COLO668 (cell line): Measurements from ENCODE around the gene CC2D2B.
"Not testable (repeated sequence)": the region's sequence is repeated elsewhere in the genome, so short reads cannot be mapped to it uniquely, and the experiment has no call there.

Source experiments
- DNase-seq: peaks from one replicate; lab custom pipeline; 2025; ENCODE audit not compliant: unreplicated experiment; lab: John Stamatoyannopoulos, UW

The CC2D2B gene, protein sequence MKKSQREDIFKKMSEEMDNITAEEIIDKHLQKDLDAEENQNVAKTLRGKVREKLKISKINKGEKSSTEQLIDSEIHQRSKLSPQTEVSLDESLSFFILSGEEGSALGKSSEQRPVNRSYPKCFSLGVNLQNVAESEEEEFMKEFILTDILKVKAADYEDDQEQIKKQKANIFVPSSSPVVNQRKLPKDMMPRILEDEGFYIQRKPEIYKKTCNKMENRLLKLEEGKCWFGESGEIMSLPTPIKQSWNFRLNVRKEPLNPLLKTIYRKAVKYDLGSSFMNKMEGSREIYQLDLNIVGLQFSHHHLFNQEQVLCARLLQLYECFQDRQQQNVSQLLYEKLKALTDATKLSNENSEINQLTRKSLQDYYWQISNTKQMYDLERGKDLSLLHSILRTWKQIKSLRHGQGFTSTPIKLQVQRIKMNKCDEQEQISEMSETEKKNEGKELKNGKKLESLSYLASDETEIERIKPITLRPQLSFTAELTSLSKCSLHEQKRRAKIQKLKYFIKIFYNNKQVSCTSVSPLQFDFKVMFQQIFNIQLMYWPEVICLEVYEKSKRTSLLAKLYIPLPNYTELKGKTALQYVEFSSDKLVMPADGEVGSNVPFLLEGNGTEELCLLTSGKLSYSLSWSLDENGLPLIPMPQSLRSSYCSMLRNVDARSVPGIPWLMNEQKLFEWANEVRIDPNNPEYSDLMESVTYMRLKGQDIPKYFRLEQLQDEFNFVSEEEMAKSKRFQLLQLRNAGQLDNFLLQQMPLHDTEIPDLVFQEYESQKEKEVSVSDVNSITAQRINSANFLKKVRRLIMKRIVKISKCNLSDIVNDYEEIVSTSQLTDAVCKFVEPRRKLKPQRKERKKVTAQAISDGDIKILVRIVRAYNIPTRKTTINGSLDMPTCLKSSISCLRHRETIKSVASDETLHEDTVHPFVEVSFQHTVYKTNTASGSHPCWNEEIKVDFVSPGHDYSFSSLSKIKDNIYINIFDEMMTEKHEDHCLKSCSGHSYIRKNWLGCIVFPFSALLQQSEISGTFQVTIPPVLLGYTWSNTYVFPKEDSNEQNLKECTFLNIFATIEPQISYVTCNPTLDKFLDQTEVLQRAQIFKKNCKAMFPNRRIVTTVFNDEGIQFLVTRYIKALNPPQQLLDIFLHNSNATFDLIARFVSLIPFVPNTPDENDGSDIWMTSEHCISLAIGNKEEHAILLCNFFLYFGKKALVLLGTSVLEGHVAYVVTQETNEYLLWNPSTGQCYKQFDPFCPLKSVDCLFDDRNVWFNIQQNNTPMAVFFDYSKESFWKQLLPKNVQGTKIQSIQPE (N-terminal part only)

DNA sequence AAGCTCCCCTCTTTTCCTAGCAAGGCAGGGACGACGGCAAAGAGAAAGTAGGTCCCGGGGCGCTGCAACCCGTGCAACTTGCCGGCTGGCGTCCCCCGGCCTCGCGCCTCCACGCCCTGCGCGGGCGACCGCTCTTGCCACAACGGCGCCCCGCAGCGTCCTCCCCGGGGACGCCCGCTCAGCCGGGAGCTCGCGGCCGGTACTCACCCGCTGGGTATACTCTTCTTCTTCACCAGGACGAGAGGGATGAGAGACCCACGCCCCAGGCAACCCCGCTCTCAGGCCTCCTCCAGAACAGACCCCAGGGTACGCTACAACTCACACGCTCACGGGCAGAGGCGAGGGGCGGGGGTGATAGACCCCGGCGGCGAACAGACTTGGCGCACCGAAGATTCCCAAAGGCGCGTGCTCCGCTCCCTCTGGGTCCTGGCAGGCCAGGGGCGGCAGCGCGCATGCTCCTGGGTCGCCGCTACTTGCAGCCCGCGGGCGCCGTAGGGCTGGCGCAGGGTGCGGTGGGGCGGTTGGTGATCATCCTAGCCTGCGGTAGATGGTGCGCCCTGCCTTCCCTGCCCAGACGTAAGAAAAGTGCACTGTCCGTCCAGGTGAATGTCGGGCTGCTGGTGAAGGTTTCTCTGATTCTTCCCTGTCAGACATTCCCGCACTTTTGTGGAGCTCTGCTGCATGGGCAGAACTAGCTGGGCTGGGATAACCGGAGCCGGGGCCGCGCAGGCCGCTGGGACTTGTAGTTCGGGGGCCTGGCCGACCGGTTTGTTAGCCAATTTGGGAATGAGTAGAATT lies at the start of gene CC2D2B:
CC2D2B (plus strand) TSS at position 520 of the 798 bp plus-strand sequence. CDS start 3,349 bp downstream, outside the sequence.
- peak; percentile 81 for DNase-seq

DNA sequence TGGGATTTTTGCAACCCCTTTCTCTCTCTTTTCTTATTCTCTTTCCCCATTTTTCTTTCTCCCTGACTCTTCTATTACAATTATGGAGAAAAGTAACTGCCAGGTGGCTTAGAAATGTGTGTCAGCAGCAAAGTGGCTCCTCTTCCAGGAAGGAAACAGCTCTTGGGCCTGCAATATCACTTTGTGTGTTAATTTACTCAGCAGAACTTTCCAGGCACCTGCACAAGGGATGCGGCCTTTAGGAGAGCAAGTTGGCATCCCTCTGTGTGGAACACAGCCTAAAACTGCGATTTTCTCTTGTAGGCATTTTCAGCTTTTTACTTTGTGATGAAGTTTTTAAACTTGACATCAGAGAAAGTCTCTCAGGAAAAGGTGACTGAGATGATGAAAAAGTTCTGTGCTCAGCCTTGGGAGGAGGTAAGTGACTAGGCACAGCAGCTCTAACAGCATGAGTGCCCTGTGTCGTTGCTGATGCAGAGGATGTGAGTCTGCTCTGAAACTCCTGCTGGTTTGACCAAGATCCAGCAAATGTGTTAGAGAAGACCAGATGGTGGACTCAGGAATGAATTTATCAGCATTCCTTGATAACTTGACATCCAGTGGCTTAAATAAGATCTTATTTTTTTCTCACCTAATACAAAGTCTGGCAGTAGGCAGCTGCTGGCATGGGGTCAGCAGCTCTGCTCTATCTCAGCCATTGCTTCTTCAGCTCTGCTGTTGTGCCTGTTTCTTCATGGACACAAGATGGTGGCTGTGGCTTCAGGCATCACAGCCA lies 47.4 kb upstream of the CC2D2B start:
- DNase-seq: no peak

DNA sequence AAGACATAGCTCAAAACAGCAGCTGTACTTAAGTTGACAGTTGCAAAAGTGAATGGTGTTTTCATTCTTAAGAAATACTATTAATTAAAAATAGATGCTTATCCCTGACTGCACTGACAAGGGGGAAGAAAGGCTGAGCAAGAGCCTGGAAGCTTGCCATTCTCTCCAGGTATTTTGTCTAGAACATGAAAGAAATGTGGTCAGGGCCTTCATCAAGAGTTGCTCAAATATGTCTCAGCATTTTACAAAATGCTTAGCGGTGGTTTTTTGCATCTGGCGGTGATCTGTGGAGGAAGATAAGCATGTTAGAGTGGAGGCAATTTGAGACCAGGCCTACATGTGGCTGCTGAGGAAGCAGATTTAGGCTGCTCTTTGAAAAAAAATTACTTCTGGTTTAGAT lies 46.4 kb upstream of the CC2D2B start:
- no peak for DNase-seq

DNA sequence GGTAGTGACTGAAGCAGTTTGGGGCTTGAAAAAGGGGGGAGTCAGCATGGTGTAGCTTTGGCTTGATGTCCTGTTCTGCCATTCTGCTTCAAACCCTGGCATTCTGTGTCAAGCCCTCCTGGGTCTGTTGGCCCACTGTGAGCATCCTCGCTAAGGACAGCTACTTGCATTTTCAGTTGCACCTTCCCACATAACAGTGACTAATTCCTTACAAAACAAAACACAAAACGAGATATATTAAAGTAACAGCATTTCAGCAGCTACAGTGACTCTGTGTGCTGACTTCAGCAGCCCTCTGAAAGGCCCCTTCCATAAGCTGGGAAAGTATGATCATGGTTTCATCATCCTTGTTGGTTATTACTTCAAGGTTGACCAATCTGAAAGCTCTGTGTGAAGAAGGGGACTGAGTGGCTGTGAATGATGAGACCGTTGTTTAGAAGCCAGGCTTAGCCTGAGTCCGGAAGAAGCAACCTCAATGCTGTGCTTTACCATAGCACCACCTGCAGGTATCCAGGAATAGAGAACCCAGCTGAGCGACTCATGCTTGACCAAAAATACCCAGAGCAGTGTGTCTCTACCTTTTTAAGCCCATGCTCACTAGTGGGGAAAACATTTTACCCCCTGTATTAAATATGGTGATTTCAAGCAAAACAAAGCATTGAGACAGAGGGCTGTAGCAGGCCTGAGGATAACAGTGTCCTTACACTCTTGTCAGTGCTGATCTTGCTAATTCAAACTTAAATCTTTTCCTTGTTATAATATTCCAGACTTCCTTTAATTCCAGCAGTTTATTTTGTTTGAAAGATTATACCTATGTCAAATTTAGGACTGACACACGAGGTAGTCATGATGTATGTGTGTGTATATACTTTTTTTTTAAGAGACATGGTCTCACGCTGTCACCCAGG lies 42.6 kb upstream of the CC2D2B start:
- DNase-seq: peak; percentile 1

DNA sequence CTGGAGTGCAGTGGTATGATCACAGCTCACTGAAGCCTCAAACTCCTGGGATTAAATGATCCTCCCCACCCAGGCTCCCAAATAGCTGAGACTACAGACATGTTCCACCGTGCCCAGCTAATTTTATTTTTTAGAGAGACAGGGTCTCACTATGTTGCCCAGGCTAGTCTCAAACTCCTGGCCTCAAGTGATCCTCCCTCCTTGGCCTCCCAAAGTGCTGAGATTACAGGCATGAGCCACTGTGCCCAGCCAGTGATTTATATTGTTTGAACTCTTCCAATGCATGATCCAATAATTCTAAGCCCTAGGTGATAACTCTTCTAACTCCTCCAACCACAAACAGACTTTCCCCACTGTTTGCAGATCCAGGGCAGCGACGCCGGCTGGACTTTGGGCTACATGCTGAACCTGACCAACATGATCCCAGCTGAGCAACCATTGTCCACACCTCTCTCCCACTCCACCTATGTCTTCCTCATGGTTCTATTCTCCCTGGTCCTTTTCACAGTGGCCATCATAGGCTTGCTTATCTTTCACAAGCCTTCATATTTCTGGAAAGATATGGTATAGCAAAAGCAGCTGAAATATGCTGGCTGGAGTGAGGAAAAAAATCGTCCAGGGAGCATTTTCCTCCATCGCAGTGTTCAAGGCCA lies 41.8 kb upstream of the CC2D2B start:
- DNase-seq: no peak

DNA sequence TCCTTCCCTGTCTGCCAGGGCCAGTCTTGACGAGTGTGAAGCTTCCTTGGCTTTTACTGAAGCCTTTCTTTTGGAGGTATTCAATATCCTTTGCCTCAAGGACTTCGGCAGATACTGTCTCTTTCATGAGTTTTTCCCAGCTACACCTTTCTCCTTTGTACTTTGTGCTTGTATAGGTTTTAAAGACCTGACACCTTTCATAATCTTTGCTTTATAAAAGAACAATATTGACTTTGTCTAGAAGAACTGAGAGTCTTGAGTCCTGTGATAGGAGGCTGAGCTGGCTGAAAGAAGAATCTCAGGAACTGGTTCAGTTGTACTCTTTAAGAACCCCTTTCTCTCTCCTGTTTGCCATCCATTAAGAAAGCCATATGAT lies 41.3 kb upstream of the CC2D2B start:
- no peak for DNase-seq

DNA sequence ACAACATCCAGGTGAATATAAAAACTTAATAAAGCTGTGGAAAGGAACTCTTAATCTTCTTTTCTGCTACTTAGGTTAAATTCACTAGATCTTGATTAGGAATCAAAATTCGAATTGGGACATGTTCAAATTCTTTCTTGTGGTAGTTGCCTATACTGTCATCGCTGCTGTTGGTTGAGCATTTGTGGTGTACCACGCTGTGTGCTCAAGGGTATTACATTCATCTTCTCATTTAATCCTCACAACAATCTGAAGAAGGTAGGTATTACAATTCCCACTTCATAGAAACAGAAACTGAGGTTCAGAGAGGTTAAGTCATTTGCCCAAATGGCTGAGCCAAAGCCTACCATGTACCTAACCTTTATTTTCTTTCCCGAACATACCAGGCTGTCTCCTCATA lies 39.9 kb upstream of the CC2D2B start:
- DNase-seq: no peak

DNA sequence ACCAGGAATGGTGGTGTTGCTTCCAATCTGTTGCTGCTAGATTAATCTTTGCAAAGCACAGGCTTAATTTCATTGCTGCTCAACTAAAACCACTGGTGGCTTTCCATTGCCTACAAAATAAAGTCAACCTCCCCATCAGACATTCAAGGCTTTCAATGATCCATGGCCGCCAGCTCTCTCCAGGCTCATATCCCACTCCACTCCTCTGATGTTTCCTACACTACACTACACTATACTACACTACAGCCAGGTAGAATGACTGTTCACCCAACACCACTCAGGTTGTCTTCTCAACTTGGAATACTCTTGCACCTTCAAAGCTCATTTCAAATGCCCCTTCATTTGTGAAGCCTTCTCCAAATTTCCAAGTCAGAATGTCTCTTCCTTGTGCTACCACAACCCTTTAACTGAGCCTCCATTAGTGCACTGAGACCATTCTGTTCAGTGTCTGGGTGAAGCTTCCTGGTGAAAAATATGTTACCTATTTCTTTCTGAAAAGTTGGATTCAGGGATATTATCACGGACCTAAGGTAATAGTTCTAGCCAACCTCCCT lies 35.5 kb upstream of the CC2D2B start:
- no peak for DNase-seq

DNA sequence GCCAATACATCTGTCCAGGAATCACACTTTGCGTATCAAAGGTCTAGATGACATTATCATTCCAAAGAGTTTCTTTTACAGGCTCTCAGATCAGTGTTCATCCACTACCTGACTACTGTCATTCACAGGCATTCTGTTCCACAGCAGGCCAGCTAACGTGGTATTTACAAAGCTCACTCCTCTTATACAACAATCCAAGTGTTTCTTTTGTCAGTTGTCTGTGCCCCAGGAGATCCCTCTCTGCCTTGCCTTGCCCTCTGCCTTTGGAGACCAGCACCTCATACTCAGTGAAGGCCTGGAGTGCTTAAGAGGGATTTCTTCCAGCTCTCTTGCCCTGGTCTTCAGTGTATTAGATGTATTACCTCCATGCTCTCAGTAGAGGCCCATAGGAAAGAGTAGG lies 34.6 kb upstream of the CC2D2B start:
- no peak for DNase-seq

DNA sequence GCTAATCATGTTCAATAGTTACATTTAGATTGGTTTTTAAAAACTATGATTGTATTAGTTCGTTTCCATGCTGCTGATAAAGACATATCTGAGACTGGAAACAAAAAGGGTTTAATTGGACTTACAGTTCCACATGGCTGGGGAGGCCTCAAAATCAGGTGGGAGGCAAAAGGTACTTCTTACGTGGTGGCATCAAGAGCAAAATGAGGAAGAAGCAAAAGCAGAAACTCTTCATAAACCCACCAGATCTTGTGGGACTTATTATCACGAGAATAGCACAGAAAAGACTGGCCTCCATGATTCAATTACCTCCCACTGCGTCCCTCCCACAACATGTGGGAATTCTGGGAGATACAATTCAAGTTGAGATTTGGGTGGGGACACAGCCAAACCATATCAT lies 34.1 kb upstream of the CC2D2B start:
- DNase-seq: no peak

DNA sequence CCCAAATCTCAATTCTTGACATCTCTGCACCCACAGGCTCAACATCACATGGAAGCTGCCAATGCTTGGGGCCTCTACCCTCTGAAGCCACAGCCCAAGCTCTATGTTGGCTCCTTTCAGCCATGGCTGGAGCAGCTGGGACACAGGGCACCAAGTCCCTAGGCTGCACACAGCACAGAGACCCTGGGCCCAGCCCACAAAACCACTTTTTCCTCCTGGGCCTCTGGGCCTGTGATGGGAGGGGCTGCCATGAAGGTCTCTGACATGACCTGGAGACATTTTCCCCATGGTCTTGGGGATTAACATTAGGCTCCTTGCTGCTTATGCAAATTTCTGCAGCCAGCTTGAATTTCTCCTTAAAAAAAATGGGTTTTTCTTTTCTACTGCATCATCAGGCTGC lies 33.0 kb upstream of the CC2D2B start:
- not testable (repeated sequence) for DNase-seq

DNA sequence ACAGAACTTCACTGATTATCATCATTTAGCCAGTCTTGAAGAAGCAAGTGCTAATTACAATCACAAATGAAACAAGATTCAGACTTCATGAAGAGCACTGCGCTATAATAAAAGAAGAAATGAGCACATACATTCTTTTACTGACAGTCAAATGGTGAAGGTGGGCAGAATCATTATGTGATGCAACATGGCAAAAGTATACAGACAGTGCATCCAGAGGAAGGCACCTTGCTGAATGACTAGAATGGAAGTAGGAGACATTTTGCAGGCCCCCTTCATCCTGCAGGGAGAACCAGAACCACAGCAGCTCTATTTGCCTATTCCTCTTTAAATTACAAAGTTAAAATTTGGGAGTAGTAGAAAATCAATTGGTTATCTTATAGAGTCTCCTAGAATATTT lies 31.0 kb upstream of the CC2D2B start:
- DNase-seq: no peak

DNA sequence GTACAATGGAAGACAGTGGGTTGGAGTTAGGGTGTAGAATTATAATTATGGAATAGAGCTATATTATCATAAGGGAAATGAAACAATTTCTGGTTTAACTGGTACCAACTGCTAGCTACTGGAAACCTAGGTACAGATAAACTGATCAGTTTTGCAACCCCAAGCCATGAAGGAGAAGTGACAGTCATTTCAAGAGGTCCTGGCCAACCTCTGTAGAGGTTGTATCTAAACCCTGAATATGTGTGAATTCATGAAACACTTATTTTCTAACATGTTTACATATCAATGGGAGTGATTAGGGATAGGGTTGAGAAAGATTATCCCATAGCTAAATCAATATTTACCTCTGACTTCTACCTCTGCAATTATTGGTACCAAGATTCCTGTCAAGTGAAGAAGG lies 29.9 kb upstream of the CC2D2B start:
- DNase-seq: no peak

DNA sequence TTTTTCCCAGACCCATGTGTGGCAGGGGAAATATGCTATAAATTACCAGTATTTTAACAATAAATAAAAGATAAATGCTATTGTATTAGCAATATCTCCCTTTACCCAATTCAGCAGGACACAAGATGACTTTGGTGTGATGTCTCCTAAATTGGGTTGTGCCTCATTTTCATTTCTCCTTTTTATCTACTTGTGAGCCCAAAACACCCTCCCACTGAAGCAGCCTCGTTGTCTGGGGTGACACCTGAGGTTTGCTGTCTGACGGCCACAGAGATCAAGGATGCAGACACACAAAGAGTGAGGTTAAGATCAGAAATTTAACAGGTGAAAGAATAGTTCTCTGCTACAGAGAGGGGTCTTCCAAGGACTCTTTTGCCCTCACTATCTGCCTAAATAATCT lies 27.1 kb upstream of the CC2D2B start:
- no peak for DNase-seq

DNA sequence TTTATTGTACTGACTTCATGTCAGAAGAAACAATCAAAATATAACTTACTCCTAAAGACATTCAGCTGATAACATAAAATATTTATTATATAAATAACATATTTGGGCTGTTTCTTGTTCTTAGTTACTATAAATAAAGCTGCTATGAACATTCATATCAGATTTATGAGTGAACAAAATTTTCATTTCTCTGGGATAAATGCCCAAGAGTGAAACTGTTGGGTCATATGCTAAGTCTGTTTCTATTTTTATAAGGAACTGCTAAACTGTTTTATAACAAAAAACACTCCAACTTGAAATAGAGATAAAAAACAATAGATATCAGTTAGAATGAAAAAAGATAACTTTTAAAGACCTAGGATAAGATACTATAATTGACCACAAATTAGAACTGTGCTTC lies 26.5 kb upstream of the CC2D2B start:
- no peak for DNase-seq

DNA sequence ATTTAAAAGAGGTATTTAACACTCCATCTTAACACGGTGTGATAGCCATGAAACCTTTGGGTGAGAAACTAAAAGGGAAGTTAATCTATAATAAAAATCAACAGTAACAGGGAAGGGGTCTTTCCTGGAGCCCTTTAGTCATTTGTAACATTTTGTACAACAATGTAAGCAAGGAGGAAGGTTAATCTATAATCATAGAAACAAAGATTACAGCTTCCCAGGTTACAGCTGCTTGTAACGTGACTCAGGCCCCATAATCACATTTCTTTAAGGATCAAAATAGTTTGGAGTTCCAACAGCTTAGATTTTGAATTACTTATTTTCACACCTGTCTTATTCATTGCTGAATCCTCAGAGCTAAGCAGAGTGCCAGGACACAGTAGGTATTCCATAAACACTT lies 17.9 kb upstream of the CC2D2B start:
- no peak for DNase-seq

DNA sequence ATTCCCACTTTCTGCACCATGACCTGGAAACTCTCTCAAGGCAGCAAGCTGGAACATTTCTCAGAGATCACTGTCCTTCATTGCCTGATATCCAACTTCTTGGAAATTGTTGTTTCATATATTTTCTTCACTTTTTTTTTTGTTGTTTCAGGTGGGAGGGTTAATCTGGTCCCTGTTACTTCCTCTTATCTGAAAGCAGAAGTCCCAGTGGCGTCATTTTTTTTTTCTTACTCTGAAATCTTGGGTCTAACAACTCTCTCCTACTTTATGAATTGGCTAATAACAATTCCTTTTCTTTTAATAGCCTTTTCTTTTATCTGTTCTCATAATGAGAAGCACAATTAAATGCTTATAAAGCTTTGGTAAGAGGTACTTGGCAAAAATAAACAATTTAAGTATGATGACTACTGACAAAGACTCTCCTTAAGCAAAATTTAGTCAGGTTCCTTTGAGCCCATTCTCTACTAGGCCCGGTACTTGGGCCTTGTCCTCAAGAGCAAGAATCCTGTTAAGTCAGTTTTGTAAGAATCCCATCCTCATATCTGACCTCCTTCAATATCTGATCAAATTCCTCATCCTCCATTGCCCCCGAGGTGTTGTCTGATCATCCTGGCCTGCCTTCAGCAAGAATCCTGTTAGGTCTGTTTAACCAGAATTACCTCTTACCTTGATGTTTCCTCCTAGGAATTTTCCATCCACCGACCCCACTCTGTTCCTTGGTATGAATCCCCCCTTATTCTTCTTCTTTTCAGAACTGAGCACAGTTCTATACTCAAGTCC lies 11.5 kb upstream of the CC2D2B start:
- no peak for DNase-seq
